ENCODE results near the gene BLOC1S5.

Gene BLOC1S5

GRCh38 chr6:8006208-8006607 lies 58.0 kb downstream of the BLOC1S5 start:
- no peak for TF ChIP-seq TEAD4 (IDR thresholded peaks at IDR 0.05)
- peak; percentile 59 for TF ChIP-seq RAD21 (IDR thresholded peaks at IDR 0.05; ENCODE audit: low read depth)
- TF ChIP-seq NFIC (IDR thresholded peaks at IDR 0.05) = no peak

- TF ChIP-seq CEBPB (IDR thresholded peaks at IDR 0.05) (no peak), ZBTB7A (IDR thresholded peaks at IDR 0.05; ENCODE audit: low read depth) (no peak), YY1 (IDR thresholded peaks at IDR 0.05; ENCODE audit: low read depth) (no peak), EGR1 (IDR thresholded peaks at IDR 0.05) (no peak), MAX (IDR thresholded peaks at IDR 0.05) (no peak), RAD21 (IDR thresholded peaks at IDR 0.05; ENCODE audit: low read depth) (no peak), FOXM1 (IDR thresholded peaks at IDR 0.05; ENCODE audit: borderline replicate concordance, low read depth) (no peak), EP300 (IDR thresholded peaks at IDR 0.05; ENCODE audit: borderline replicate concordance) (no peak), TAF1 (IDR thresholded peaks at IDR 0.05; ENCODE audit: low read depth) (no peak), NFIC (IDR thresholded peaks at IDR 0.05) (no peak), TEAD4 (IDR thresholded peaks at IDR 0.05) (no peak)
These were observed 59.1 kb downstream of the BLOC1S5 start for GRCh38 chr6:8005136-8005535.

- TF ChIP-seq YY1 (IDR thresholded peaks at IDR 0.05; ENCODE audit: low read depth) (no peak), EP300 (IDR thresholded peaks at IDR 0.05; ENCODE audit: borderline replicate concordance) (no peak), TAF1 (IDR thresholded peaks at IDR 0.05; ENCODE audit: low read depth) (no peak), RAD21 (IDR thresholded peaks at IDR 0.05; ENCODE audit: low read depth) (no peak), TEAD4 (IDR thresholded peaks at IDR 0.05) (no peak), ZBTB7A (IDR thresholded peaks at IDR 0.05; ENCODE audit: low read depth) (no peak), FOXM1 (IDR thresholded peaks at IDR 0.05; ENCODE audit: borderline replicate concordance, low read depth) (no peak), NFIC (IDR thresholded peaks at IDR 0.05) (no peak), USF1 (IDR thresholded peaks at IDR 0.05) (no peak), MAX (IDR thresholded peaks at IDR 0.05) (no peak), REST (IDR thresholded peaks at IDR 0.05; ENCODE audit: low read depth) (no peak)
These were observed 63.6 kb downstream of the BLOC1S5 start for GRCh38 chr6:8000636-8001035.

GRCh38 chr6:8000188-8000596 lies 64.0 kb downstream of the BLOC1S5 start:
- TF ChIP-seq USF1 (IDR thresholded peaks at IDR 0.05) = no peak
- TF ChIP-seq RAD21 (IDR thresholded peaks at IDR 0.05; ENCODE audit: low read depth) = no peak
- TF ChIP-seq CREB1 (IDR thresholded peaks at IDR 0.05; ENCODE audit: low read depth) = no peak
- TF ChIP-seq NFIC (IDR thresholded peaks at IDR 0.05) = no peak
- TF ChIP-seq YY1 (IDR thresholded peaks at IDR 0.05; ENCODE audit: low read depth) = no peak
- no peak for TF ChIP-seq FOXM1 (IDR thresholded peaks at IDR 0.05; ENCODE audit: borderline replicate concordance, low read depth)
- TF ChIP-seq EGR1 (IDR thresholded peaks at IDR 0.05) = no peak
- no peak for TF ChIP-seq EP300 (IDR thresholded peaks at IDR 0.05; ENCODE audit: borderline replicate concordance)
- no peak for TF ChIP-seq REST (IDR thresholded peaks at IDR 0.05; ENCODE audit: low read depth)
- no peak for TF ChIP-seq TCF12 (IDR thresholded peaks at IDR 0.05; ENCODE audit: low read depth)
- TF ChIP-seq ZBTB7A (IDR thresholded peaks at IDR 0.05; ENCODE audit: low read depth) = no peak
- TF ChIP-seq TEAD4 (IDR thresholded peaks at IDR 0.05) = no peak
- TF ChIP-seq CEBPB (IDR thresholded peaks at IDR 0.05) = no peak
- TF ChIP-seq MAX (IDR thresholded peaks at IDR 0.05) = no peak
- no peak for TF ChIP-seq TAF1 (IDR thresholded peaks at IDR 0.05; ENCODE audit: low read depth)

- TF ChIP-seq TEAD4 (IDR thresholded peaks at IDR 0.05) = no peak
- no peak for TF ChIP-seq USF1 (IDR thresholded peaks at IDR 0.05)
- no peak for TF ChIP-seq YY1 (IDR thresholded peaks at IDR 0.05; ENCODE audit: low read depth)
- no peak for TF ChIP-seq TAF1 (IDR thresholded peaks at IDR 0.05; ENCODE audit: low read depth)
- no peak for TF ChIP-seq RAD21 (IDR thresholded peaks at IDR 0.05; ENCODE audit: low read depth)
- no peak for TF ChIP-seq FOXM1 (IDR thresholded peaks at IDR 0.05; ENCODE audit: borderline replicate concordance, low read depth)
- no peak for TF ChIP-seq ZBTB7A (IDR thresholded peaks at IDR 0.05; ENCODE audit: low read depth)
- TF ChIP-seq CREB1 (IDR thresholded peaks at IDR 0.05; ENCODE audit: low read depth) = no peak
- no peak for TF ChIP-seq EGR1 (IDR thresholded peaks at IDR 0.05)
- TF ChIP-seq TCF12 (IDR thresholded peaks at IDR 0.05; ENCODE audit: low read depth) = no peak
- no peak for TF ChIP-seq EP300 (IDR thresholded peaks at IDR 0.05; ENCODE audit: borderline replicate concordance)
- TF ChIP-seq NFIC (IDR thresholded peaks at IDR 0.05) = no peak
- TF ChIP-seq MAX (IDR thresholded peaks at IDR 0.05) = no peak
- no peak for TF ChIP-seq CEBPB (IDR thresholded peaks at IDR 0.05)
- TF ChIP-seq REST (IDR thresholded peaks at IDR 0.05; ENCODE audit: low read depth) = no peak
These were observed 65.0 kb downstream of the BLOC1S5 start for GRCh38 chr6:7999201-7999600.

Data from Ishikawa (cell line).